Glutamatergic neuron (in vitro differentiated cells): Measurements from ENCODE around the gene FCER1G. TPM values are rescaled to one million over a fixed set of nuclear protein-coding genes. Genes with fewer than 3 reads are reported as not detected.
A peak's percentile ranks its signal among the peaks of the same experiment; 100 is the strongest.

ENCODE experiments used
- DNase-seq: peaks from one replicate; pipeline ENCODE4 v3.0.0; 2022
- H3K27ac Mint-ChIP-seq: one replicate; pipeline ENCODE4 v1.8.0; 2020; ENCODE audit warnings: mild to moderate bottlenecking, mixed read lengths, inconsistent platforms; ENCODE audit not compliant: unreplicated experiment
- H3K27me3 Mint-ChIP-seq: one replicate; pipeline ENCODE4 v1.8.0; 2020; ENCODE audit warnings: mild to moderate bottlenecking, moderate library complexity, mixed read lengths, inconsistent platforms; ENCODE audit not compliant: unreplicated experiment
- H3K36me3 Mint-ChIP-seq: one replicate; pipeline ENCODE4 v1.8.0; 2020; ENCODE audit warnings: mild to moderate bottlenecking, mixed read lengths, inconsistent platforms; ENCODE audit not compliant: unreplicated experiment
- H3K4me1 Mint-ChIP-seq: one replicate; pipeline ENCODE4 v1.8.0; 2020; ENCODE audit warnings: mild to moderate bottlenecking, low read depth, mixed read lengths, inconsistent platforms; ENCODE audit not compliant: unreplicated experiment
- H3K4me3 Mint-ChIP-seq: one replicate; pipeline ENCODE4 v1.8.0; 2020; ENCODE audit warnings: mild to moderate bottlenecking, mixed read lengths, inconsistent platforms; ENCODE audit not compliant: unreplicated experiment
- H3K9me3 Mint-ChIP-seq: one replicate; pipeline ENCODE4 v1.8.0; 2020; ENCODE audit warnings: mild to moderate bottlenecking, moderate library complexity, mixed read lengths, inconsistent platforms; ENCODE audit not compliant: unreplicated experiment
- total RNA-seq: library from RNA; stranded (reverse); fragmentation: NEBNext Ultra II Directional; extraction: Animal tissue kit (Norgen Biotek cat#: 25700); gene quantifications from one replicate; pipeline ENCODE4 v1.2.1, GENCODE V29; 2021; ENCODE audit not compliant: unreplicated experiment
- TF ChIP-seq, protein P1 (sequence below): fragments of 200-600 bp; sonication (generic); IDR thresholded peaks from one replicate; pipeline ENCODE4 v1.5.0; 2021; ENCODE audit not compliant: partially characterized antibody, unreplicated experiment

The FCER1G gene
- total RNA-seq, 1 donor from 2014 or later: 1.3 TPM

DNA sequence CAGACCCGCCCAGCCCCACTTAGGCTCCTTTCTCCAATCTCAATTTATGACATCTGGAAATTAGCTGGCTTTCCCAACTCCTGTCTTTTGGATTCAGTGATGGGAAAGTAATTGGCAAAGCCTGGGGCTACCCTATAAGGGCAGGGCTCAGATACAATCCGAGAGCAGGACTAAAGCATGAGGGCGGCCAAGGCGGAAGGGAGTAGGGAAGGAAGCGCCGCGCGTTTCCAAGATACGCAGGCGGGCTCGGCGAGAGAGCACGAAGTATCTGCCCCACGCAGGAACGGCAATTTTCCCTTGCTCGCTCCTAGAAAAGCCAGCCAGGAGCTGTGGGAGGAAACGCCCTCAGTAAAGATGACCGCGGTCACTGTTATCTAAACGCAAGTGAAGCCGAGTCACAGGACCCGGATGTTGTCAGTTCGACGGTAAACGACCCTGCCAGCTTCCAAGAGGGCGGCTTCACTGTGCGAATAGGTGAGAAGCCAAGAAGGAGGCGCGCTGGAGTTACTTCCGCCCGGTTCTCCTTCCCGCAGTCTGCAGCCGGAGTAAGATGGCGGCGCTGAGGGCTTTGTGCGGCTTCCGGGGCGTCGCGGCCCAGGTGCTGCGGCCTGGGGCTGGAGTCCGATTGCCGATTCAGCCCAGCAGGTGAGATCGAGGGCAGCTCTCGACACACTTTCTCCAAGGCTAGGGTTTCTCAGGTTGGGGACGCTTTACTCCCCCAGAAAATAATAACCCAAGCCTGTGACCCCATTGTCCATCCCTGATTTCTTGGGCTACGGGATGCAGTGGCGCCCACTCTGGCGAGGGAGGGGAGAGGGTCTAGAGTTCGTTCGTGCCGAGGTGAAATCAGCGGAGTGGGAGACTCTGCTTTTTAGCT is 13.0 kb upstream of the FCER1G start, which contains the start of gene NDUFS2:
Gene NDUFS2 (plus strand): TSS at position 532 of the 877 bp plus-strand sequence. CDS start 19 bp downstream, at position 551.
- Mint-ChIP-seq H3K9me3 (peaks cover 6% of the 10 kb centered on the region), H3K27ac (peak within 1 kb of the TSS; percentile 98), H3K27me3 (peaks cover 6% of the 10 kb centered on the region), H3K36me3 (peaks cover 10% of the 10 kb centered on the region), H3K4me3 (peak within 1 kb of the TSS; percentile 92), H3K4me1 (peaks cover 25% of the 10 kb centered on the region)
- peak; percentile 94 for DNase-seq
- TF ChIP-seq, protein P1, sequence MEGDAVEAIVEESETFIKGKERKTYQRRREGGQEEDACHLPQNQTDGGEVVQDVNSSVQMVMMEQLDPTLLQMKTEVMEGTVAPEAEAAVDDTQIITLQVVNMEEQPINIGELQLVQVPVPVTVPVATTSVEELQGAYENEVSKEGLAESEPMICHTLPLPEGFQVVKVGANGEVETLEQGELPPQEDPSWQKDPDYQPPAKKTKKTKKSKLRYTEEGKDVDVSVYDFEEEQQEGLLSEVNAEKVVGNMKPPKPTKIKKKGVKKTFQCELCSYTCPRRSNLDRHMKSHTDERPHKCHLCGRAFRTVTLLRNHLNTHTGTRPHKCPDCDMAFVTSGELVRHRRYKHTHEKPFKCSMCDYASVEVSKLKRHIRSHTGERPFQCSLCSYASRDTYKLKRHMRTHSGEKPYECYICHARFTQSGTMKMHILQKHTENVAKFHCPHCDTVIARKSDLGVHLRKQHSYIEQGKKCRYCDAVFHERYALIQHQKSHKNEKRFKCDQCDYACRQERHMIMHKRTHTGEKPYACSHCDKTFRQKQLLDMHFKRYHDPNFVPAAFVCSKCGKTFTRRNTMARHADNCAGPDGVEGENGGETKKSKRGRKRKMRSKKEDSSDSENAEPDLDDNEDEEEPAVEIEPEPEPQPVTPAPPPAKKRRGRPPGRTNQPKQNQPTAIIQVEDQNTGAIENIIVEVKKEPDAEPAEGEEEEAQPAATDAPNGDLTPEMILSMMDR: peak; percentile 36

DNA sequence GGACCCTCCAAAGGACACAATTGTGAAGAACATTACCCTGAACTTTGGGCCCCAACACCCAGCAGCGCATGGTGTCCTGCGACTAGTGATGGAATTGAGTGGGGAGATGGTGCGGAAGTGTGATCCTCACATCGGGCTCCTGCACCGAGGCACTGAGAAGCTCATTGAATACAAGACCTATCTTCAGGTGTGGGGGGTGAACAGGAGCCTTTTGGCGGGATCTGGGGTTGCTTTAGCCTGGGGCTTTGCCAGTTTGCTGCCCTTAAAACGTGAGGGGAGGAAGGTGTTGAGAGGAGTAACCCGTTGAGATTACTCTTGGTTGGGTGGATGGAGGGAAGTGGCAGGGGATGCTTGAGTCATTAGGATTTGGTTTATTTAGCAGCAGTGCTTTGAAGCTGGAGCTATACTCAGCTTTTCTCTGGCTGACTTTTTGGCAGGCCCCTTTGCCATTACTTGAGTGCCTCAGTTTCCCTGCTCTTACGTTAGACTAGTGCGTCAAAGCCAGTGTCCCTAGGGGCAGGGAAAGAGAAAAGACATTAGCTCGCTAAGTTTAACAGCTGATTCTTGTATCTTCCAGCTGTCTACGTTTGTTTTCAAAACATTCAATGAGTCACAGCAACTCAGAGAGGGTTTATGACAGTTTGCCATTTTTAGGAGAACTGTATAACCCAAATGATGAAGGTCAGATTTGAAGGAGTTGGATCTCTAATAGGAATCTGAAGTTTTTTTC is 8.5 kb upstream of the FCER1G start:
- no peak for DNase-seq
- Mint-ChIP-seq H3K36me3 (peaks cover 10% of the 10 kb centered on the region), H3K9me3 (peaks cover 5% of the 10 kb centered on the region), H3K4me1 (peaks cover 6% of the 10 kb centered on the region), H3K27ac (no peak overlapping the region), H3K27me3 (peaks cover 2% of the 10 kb centered on the region), H3K4me3 (no peak overlapping the region)
- TF ChIP-seq, protein P1: no peak

DNA sequence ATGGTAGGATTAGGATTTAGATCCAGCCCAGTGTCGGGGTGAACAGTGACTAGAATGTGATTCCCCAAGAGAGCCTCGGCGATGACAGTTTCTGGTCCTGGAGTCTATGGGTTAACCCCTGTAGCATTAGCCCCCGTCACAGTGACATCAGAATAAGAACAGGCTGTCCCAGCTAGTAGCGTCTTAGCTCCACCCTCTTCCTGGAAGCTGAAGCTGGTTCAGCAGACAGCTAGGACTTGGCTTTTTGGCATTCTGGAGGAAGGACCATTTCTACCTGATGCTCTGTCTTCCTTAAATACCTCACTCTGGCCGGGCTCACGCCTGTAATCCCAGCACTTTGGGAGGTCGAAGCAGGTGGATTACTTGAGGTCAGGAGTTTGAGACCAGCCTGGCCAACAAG is 7.9 kb upstream of the FCER1G start:
- Mint-ChIP-seq H3K9me3 (peaks cover 4% of the 10 kb centered on the region), H3K27ac (no peak overlapping the region), H3K36me3 (peaks cover 10% of the 10 kb centered on the region), H3K4me3 (no peak overlapping the region), H3K4me1 (peaks cover 6% of the 10 kb centered on the region), H3K27me3 (peaks cover 3% of the 10 kb centered on the region)
- no peak for DNase-seq
- TF ChIP-seq, protein P1: no peak

DNA sequence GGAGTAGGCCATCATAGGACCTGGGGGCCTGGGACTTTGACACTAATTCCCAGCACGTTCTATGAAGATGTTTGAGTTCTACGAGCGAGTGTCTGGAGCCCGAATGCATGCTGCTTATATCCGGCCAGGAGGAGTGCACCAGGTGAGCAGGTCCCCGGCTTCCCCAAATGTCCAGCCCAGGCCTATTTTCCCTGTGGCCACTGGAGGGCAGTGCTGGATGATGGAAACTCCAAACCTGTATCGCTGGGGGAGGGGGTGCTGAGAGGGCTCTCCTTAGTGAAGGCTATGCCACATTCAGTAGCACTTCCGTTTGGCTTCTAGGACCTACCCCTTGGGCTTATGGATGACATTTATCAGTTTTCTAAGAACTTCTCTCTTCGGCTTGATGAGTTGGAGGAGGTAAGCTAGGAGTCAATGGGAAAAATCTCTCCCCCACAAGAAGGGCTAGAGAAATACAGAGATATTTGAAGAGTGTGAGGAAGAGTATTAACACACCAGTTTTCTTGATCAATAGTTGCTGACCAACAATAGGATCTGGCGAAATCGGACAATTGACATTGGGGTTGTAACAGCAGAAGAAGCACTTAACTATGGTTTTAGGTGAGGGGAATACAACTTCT is 5.2 kb upstream of the FCER1G start:
- Mint-ChIP-seq H3K36me3 (peaks cover 9% of the 10 kb centered on the region), H3K27ac (peak overlapping the region; percentile 30), H3K27me3 (peaks cover 3% of the 10 kb centered on the region), H3K4me1 (no peaks in the 10 kb centered on the region), H3K4me3 (no peak overlapping the region), H3K9me3 (peaks cover 5% of the 10 kb centered on the region)
- peak; percentile 82 for DNase-seq
- TF ChIP-seq, protein P1: peak; percentile 79
